ENCODE results near the gene GHITM. TPM values are rescaled to one million over a fixed set of nuclear protein-coding genes. Genes with fewer than 3 reads are reported as not detected.

The GHITM gene
- polyA plus RNA-seq, 1 of the 3 experiments (the other 2 are of a cell fraction), result 113 TPM

DNA sequence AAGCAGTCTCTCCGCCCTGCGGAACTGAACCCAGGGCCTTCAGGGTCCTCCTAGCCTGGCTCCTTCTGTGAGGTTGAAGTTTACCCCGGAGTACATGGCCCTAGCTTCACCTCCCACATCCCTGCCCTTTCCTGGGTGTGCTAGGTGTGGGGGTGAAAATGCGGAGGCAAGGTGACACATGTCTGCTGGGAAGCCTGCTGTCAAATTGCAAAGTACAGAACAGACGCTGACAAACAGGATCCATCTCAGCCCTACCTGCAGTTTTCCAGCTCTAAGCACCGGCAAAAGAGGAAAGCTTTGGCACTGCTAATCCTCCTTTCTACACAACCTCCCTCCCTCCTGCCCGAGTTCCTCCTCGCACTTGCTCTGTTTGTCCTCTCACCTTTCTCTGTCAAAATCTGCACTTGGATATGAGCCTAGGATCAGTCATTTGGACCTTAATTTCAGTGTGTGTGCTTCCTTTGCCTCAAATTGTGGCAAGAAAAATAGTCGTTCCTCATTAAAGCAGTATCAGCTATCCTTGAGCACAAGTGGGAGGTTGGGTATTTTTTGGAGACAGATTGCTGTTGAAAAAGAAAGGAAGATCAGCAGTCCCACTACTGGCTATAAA, 19.9 kb downstream of the GHITM start:
- Histone ChIP-seq H3K79me2 (ENCODE audit: insufficient read depth) (no peaks in the 10 kb centered on the region), H3K27ac (ENCODE audit: low read depth in 2 of 2, low read length in 1 of 2) (no peak overlapping the region), H3F3A (replicated peaks; ENCODE audit: insufficient read depth) (no peaks in the 10 kb centered on the region), H3K9me2 (no peaks in the 10 kb centered on the region), H3K27me3 (ENCODE audit: insufficient read depth) (no peaks in the 10 kb centered on the region), H3K4me2 (no peak overlapping the region), H3K4me3 (ENCODE audit: low read depth in 2 of 2, low read length in 1 of 2) (no peak overlapping the region), H3K36me3 (replicated peaks in 1 of 2; ENCODE audit: control insufficient read depth in 1 of 2, insufficient read depth in 2 of 2, low read length in 1 of 2) (peaks cover 6 to 14% of the 10 kb centered on the region in 2 experiments), H3K4me1 (ENCODE audit: control insufficient read depth in 1 of 2, insufficient read depth in 2 of 2, low read depth in 1 of 2, low read length in 1 of 2) (no peaks in the 10 kb centered on the region), H4K20me1 (ENCODE audit: insufficient read depth) (no peaks in the 10 kb centered on the region), H3K9me3 (no peaks in the 10 kb centered on the region), H2AFZ (ENCODE audit: low read depth) (no peak overlapping the region), H3K9ac (no peak overlapping the region)
- ChIA-PET POLR2A (no interaction called here), CTCF (interaction anchor here (1.2 to 4.2 kb wide), 2 partner anchors 11 to 19 kb away, joined by 4 to 27 read pairs; no protein-coding TSS in a partner anchor)
- DNase-seq, result no peak
- 56% methylated on average over 8 of the region's 9 CpGs for WGBS (ENCODE audit: low lambda C conversion rate)
- no peak for TF ChIP-seq NRF1 (IDR thresholded peaks at IDR 0.05; ENCODE audit: low read depth, low read length)

DNA sequence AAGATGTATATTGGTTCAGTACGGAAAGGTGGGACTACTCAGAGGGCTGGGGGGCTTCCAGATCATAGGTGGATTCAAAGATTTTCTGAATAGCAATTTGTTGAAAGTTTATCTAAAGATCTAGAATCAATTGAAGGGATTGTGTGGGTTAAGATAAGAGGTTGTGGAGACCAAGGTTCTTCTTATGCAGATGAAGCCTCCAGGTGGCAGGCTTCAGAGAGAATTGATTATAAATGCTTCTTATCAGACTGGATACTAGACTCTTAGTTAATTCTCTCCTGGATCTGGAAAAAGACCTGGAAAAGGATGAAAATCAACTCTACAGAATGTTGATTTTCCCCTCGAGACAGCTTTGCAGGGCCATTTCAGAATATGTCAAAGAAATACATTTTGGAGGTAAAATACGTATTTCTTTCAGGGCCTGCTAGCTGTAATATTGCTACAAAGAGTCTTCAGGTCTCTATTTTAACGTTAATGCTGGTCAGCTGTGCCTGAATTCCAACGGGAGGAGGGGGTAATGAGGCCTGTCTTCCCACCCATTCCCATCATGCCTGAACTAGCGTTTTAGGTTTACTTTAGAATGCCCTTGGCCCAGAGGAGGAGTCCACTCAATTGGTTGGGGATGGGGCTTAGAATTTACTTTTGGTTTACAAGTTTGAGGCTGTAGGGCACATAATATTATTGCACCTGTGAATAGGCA, 21.5 kb downstream of the GHITM start:
- no peak for DNase-seq
- H3K4me3 ChIP-seq (ENCODE audit: low read depth in 2 of 2, low read length in 1 of 2), result no peak overlapping the region
- ChIA-PET CTCF (interaction anchor here (0.7 to 1.1 kb wide), 2 partner anchors 20 to 44 kb away, joined by 3 to 4 read pairs; no protein-coding TSS in a partner anchor), POLR2A (no interaction called here)
- H3K27ac ChIP-seq (ENCODE audit: low read depth in 2 of 2, low read length in 1 of 2), result no peak overlapping the region
- 41% methylated on average over 6 of the region's 6 CpGs for WGBS (ENCODE audit: low lambda C conversion rate)
- no peak overlapping the region for H3K9ac ChIP-seq
- H3K9me2 ChIP-seq, result no peaks in the 10 kb centered on the region
- TF ChIP-seq RCOR1 (IDR thresholded peaks at IDR 0.05; ENCODE audit: low read length) (no peak), JUND (IDR thresholded peaks at IDR 0.05) (no peak), FOXM1 (IDR thresholded peaks at IDR 0.05; ENCODE audit: low read depth) (no peak), SIN3A (IDR thresholded peaks at IDR 0.05; ENCODE audit: borderline replicate concordance, low read depth, low read length) (no peak), NRF1 (IDR thresholded peaks at IDR 0.05; ENCODE audit: low read depth, low read length) (no peak), SMC3 (IDR thresholded peaks at IDR 0.05; ENCODE audit: low read depth, low read length) (no peak), NFIC (IDR thresholded peaks at IDR 0.05; ENCODE audit: borderline replicate concordance) (no peak), GATA2 (CRISPR knock-in tag; IDR thresholded peaks at IDR 0.05) (no peak), RAD21 (IDR thresholded peaks at IDR 0.05; ENCODE audit: low read length) (no peak), TCF12 (IDR thresholded peaks at IDR 0.05) (no peak), TEAD4 (IDR thresholded peaks at IDR 0.05; ENCODE audit: borderline replicate concordance, insufficient read depth) (no peak)
- TF ChIP-seq, protein P1, sequence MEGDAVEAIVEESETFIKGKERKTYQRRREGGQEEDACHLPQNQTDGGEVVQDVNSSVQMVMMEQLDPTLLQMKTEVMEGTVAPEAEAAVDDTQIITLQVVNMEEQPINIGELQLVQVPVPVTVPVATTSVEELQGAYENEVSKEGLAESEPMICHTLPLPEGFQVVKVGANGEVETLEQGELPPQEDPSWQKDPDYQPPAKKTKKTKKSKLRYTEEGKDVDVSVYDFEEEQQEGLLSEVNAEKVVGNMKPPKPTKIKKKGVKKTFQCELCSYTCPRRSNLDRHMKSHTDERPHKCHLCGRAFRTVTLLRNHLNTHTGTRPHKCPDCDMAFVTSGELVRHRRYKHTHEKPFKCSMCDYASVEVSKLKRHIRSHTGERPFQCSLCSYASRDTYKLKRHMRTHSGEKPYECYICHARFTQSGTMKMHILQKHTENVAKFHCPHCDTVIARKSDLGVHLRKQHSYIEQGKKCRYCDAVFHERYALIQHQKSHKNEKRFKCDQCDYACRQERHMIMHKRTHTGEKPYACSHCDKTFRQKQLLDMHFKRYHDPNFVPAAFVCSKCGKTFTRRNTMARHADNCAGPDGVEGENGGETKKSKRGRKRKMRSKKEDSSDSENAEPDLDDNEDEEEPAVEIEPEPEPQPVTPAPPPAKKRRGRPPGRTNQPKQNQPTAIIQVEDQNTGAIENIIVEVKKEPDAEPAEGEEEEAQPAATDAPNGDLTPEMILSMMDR (IDR thresholded peaks at IDR 0.05), result no peak
- no peaks in the 10 kb centered on the region for H3F3A ChIP-seq (replicated peaks; ENCODE audit: insufficient read depth)
- H2AFZ ChIP-seq (ENCODE audit: low read depth), result no peak overlapping the region
- H3K4me2 ChIP-seq, result no peak overlapping the region
- no peaks in the 10 kb centered on the region for H3K4me1 ChIP-seq (ENCODE audit: control insufficient read depth in 1 of 2, insufficient read depth in 2 of 2, low read depth in 1 of 2, low read length in 1 of 2)
- no peaks in the 10 kb centered on the region for H4K20me1 ChIP-seq (ENCODE audit: insufficient read depth)
- peaks cover 0 to 2% of the 10 kb centered on the region in 2 experiments for H3K36me3 ChIP-seq (replicated peaks in 1 of 2; ENCODE audit: control insufficient read depth in 1 of 2, insufficient read depth in 2 of 2, low read length in 1 of 2)
- no peaks in the 10 kb centered on the region for H3K9me3 ChIP-seq
- no peaks in the 10 kb centered on the region for H3K79me2 ChIP-seq (ENCODE audit: insufficient read depth)
- H3K27me3 ChIP-seq (ENCODE audit: insufficient read depth), result no peaks in the 10 kb centered on the region
